Heart left ventricle (tissue), 16 donors: ENCODE results near the gene MICAL2. TPM values are rescaled to one million over a fixed set of nuclear protein-coding genes. Genes with fewer than 3 reads are reported as not detected.

Source experiments
- ATAC-seq, 4 donors: fragments of 200-7000 bp; cut with Tn5 transposase; one replicate each; pipeline ENCODE4 v1.9.1; 2020 to 2022; ENCODE audit warnings: moderate library complexity in 4 of 4, mild to moderate bottlenecking in 3 of 4, moderate number of reproducible peaks in 1 of 4
- DNase-seq, 5 donors: peaks; one replicate each; pipeline ENCODE4 v3.0.0-alpha.2; 2020
- H3K27ac ChIP-seq, 12 donors: fragments of 200-600 bp; sonication (generic) in 4 of 12; one replicate each; pipeline versions ENCODE4 v1.5.0 to v1.8.0; 2016 to 2022; ENCODE audit warnings: mild to moderate bottlenecking in 2 of 12
- H3K27me3 ChIP-seq, 9 donors: fragments of 200-600 bp; sonication (generic) in 2 of 9; one replicate each; pipeline versions ENCODE4 v1.5.1 to v1.8.0; 2016 to 2022; ENCODE audit warnings: mild to moderate bottlenecking in 3 of 9
- H3K36me3 ChIP-seq, 9 donors: fragments of 200-600 bp; sonication (generic) in 2 of 9; one replicate each; pipeline versions ENCODE4 v1.5.0 to v1.8.0; 2018 to 2022; ENCODE audit warnings: mild to moderate bottlenecking in 2 of 9
- H3K4me1 ChIP-seq, 12 donors: fragments of 200-600 bp; sonication (generic) in 4 of 12; one replicate each; pipeline versions ENCODE4 v1.5.0 to v1.8.0; 2016 to 2022; ENCODE audit warnings: mild to moderate bottlenecking in 3 of 12
- H3K4me3 ChIP-seq, 12 donors: fragments of 200-600 bp; sonication (generic) in 4 of 12; one replicate each; pipeline versions ENCODE4 v1.5.0 to v1.8.0; 2017 to 2022; ENCODE audit warnings: mild to moderate bottlenecking in 9 of 12, moderate library complexity in 4 of 12
- H3K9me3 ChIP-seq, 12 donors: fragments of 200-600 bp; sonication (generic) in 4 of 12; one replicate each; pipeline versions ENCODE4 v1.5.0 to v1.8.0; 2016 to 2022; ENCODE audit warnings: mild to moderate bottlenecking in 1 of 12
- POLR2A ChIP-seq, 2 donors: fragments of 450-650 bp; IDR thresholded peaks; one replicate each; pipeline ENCODE4 v1.6.1; 2017; ENCODE audit warnings: antibody characterized with exemption in 2 of 2, mild to moderate bottlenecking in 2 of 2, moderate library complexity in 2 of 2
- WGBS, 4 donors: extraction: QIAGEN DNeasy Blood & Tissue Kit in 2 of 4; methylation state at CpG; one replicate each; pipeline versions ENCODE4 v1.1.5 to v1.1.7; 2013 to 2018; 5-methylcytosine and 5-hydroxymethylcytosine counted together
- intact Hi-C, 10 donors: fragments of 100-400 bp; cut with DNase I; formaldehyde crosslinking; loops; one replicate each; pipeline versions ENCODE4 v1.11.1 to v1.14.2; 2022
- polyA plus RNA-seq, 2 donors: library from polyadenylated mRNA; stranded (reverse); fragments of 200-250 nt; gene quantifications; one replicate each; pipeline ENCODE4 v1.2.3, GENCODE V29; 2013
- total RNA-seq, 9 donors: library from RNA; depleted of rRNA in 2 of 9; stranded (reverse); fragments of >200 nt in 2 of 9; fragmentation: NEBNext Ultra II Directional in 3 of 9; extraction: Animal tissue kit (Norgen Biotek cat#: 25700) in 3 of 9; gene quantifications; one replicate each; pipeline versions ENCODE4 v1.1.0 to v1.2.4, GENCODE V29; 2016 to 2023
- TF ChIP-seq, protein P1 (sequence below), 12 donors: fragments of 200-600 bp; sonication (generic) in 4 of 12; IDR thresholded peaks; one replicate each; pipeline versions ENCODE4 v1.5.0 to v1.8.0; 2018 to 2022; ENCODE audit warnings: antibody characterized with exemption in 12 of 12, mild to moderate bottlenecking in 5 of 12
- donor health status: ischemic (EF 13 %, LVEDD 7.1; RV severe dilation, severe dysfunction).
- donor health status: healthy with polysubstance abuse.
- donor health status: DM: no; HTN: yes; CAD: no.
- donor health status: DM: no; HTN: no; CAD: no.
- donor health status: ischemic (EF 25% LVEDD 6.9; RV normal size, moderate dysfunction).
- donor health status: ischemic (EF 25% LVEDD 5.7; RV mildly dilated, moderate dysfunction).
- donor health status: healthy.
- donor health status: DM: yes; HTN: yes; CAD: no.
- donor health status: ischemic (EF 35%, LVEDD 5.7; RV mildly dilated, moderate dysfunction).
- donor health status: nonischemic (EF 11% LVEDD 7.7; RV severe dilation, severe dysfunction).
- donor health status: DM: yes; HTN: yes; CAD: no.
- donor health status: PGD.
- donor health status: ischemic (EF 29% LVEDD 5.4; RV normal size, mild dysfunction).
- donor health status: nonischemic (EF 23%, LVEDD 6.1; RV moderate dilation, normal function).

MICAL2 gene
- total and polyA plus RNA-seq, 11 donors = 37.6 to 110 (median 86.4) TPM

DNA sequence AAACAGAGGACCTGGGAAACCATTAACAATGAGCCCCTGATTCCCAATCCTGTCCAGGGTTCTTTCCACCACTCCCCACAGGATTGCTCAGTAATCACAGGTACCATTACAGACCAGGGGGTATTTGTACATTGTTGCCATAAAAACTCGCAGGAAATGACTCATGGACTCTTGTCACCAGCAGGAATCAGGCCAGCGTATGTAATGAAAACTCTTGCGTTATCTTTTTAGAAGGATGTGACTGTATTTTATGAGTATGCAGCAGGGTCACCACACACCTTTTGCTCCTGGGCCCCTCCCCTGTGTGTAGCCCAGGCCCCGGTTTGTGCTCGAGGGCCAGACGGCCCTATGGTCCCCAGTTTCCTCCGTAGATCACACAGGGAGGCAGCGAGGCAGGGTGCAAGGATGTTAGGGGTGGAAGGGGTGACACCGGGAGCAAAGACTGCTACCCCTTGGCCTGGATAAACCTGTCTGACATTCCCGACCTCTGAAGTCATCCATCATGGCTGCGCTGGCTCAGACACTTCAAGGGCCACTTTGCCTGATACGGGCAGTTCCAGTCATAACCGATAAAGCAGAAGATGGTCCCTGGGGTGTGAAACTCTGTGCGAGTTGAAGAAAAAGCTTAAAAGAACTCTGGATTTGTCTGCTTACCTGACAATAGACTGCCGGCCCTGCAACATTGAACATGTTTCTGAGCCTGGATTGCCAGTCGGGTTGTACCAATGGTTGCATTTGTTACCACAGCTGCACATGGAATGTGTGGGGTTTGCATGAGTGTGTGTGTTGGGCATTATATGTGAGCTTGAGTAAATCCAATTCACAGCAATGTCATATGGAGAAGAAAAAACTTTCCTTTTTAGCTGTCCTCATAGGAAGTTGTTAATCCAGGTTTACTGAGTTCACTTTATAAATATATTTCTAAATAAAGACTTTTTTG lies 56.9 kb downstream of the MICAL2 start:
- 33 to 40% (median 38%) methylated on average over 15 to 16 of the region's 16 CpGs for WGBS, 4 donors
- Histone ChIP-seq H3K4me3 (no peak overlapping the region), H3K36me3 (peaks cover 0 to 38% (median 18%) of the 10 kb centered on the region in 9 donors), H3K27ac (peak overlapping the region in 11 of 12 donors; percentile 12 to 94 (median 84)), H3K4me1 (peaks cover 0 to 95% (median 56%) of the 10 kb centered on the region in 12 donors), H3K27me3 (no peaks in the 10 kb centered on the region), H3K9me3 (peaks cover 0 to 4% (median 0%) of the 10 kb centered on the region in 12 donors)
- intact Hi-C loops = loop anchor here in 2 of 10 donors (10.0 kb wide), 1 partner anchor 57 kb away; no protein-coding TSS in a partner anchor
- ATAC-seq (peak in 3 of 4 donors; percentile 17 to 29 (median 19)), DNase-seq (peak in 3 of 5 donors; percentile 40 to 47 (median 47))
- TF ChIP-seq POLR2A (IDR thresholded peaks at IDR 0.05) = no peak
- TF ChIP-seq, protein P1, sequence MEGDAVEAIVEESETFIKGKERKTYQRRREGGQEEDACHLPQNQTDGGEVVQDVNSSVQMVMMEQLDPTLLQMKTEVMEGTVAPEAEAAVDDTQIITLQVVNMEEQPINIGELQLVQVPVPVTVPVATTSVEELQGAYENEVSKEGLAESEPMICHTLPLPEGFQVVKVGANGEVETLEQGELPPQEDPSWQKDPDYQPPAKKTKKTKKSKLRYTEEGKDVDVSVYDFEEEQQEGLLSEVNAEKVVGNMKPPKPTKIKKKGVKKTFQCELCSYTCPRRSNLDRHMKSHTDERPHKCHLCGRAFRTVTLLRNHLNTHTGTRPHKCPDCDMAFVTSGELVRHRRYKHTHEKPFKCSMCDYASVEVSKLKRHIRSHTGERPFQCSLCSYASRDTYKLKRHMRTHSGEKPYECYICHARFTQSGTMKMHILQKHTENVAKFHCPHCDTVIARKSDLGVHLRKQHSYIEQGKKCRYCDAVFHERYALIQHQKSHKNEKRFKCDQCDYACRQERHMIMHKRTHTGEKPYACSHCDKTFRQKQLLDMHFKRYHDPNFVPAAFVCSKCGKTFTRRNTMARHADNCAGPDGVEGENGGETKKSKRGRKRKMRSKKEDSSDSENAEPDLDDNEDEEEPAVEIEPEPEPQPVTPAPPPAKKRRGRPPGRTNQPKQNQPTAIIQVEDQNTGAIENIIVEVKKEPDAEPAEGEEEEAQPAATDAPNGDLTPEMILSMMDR (IDR thresholded peaks at IDR 0.05) = no peak

DNA sequence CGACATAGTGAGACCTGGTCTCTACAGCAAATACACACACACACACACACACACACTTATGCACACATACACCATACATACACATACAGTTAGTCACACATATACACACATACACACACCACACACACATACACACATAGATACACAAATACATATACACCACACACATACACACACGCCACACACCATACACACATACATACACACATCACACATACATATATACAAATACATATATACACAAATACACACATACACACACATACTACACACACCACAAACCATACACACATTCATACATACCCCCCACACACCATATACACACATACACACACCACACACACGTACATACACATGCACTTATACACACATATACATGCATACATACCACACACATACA lies 57.7 kb downstream of the MICAL2 start:
- intact Hi-C loops = loop anchor here in 2 of 10 donors (10.0 kb wide), 1 partner anchor 57 kb away; no protein-coding TSS in a partner anchor
- Histone ChIP-seq H3K27ac (peak overlapping the region in 8 of 12 donors; percentile 70 to 94 (median 86)), H3K36me3 (peaks cover 0 to 30% (median 10%) of the 10 kb centered on the region in 9 donors), H3K4me1 (peaks cover 0 to 95% (median 53%) of the 10 kb centered on the region in 12 donors), H3K9me3 (peaks cover 0 to 4% (median 0%) of the 10 kb centered on the region in 12 donors), H3K27me3 (no peaks in the 10 kb centered on the region), H3K4me3 (no peak overlapping the region)
- ATAC-seq (no peak), DNase-seq (no peak)
- no peak for TF ChIP-seq POLR2A (IDR thresholded peaks at IDR 0.05)
- TF ChIP-seq, protein P1 (IDR thresholded peaks at IDR 0.05) = no peak
- 96 to 98% (median 97%) methylated on average over 3 of the region's 3 CpGs for WGBS, 4 donors

DNA sequence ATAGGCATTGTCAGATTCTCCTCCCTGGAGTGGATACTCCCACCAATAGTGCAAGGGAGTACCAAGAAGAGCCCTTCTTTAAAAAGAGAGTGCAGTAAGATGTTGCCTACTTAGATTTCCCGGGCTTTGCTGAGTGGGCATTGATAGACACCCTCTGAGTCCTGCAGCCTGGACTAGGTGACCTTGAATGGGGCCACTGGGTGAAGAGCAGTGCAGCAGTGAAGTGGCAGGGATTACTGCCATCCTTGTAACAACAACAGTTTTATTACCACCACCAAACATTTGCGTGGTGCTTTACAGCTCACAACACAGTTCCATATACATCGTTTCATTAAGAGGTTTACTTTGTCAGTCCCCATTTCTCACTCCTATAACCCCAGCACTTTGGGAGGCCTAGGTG lies 59.4 kb downstream of the MICAL2 start:
- Histone ChIP-seq H3K27me3 (no peaks in the 10 kb centered on the region), H3K9me3 (peaks cover 0 to 4% (median 0%) of the 10 kb centered on the region in 12 donors), H3K4me3 (no peak overlapping the region), H3K27ac (peak overlapping the region in 10 of 12 donors; percentile 8 to 64 (median 54)), H3K4me1 (peaks cover 0 to 93% (median 46%) of the 10 kb centered on the region in 12 donors), H3K36me3 (peaks cover 0 to 15% (median 6%) of the 10 kb centered on the region in 9 donors)
- peak in 1 of 5 donors; percentile 43 for DNase-seq
- TF ChIP-seq POLR2A (IDR thresholded peaks at IDR 0.05) = no peak
- TF ChIP-seq, protein P1 (IDR thresholded peaks at IDR 0.05) = no peak
- peak; percentile 32 to 66 (median 48) for ATAC-seq
- intact Hi-C loops = loop anchor here in 2 of 10 donors (10.0 kb wide), 1 partner anchor 55 kb away; no protein-coding TSS in a partner anchor
- WGBS, 4 donors = 63 to 73% (median 68%) methylated on average over 3 of the region's 3 CpGs

DNA sequence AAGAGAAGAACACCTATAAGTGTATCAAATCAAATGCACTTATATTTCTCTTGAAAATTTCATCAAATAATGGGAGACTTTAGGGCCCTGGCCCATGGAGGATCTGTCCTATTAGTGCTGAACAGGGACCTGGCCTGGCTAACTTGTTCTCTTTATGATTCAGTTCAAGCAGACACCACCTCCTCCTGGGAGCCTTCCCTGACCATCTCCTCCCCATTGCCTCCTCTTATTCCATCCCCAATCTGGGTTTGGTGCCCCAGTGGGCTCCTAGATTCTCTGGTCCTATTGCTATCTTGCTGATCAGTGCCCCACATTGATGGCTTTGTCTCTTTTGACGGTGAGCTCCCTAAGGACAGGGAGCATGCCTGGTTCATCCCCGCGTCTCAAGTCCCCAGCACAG lies 60.1 kb downstream of the MICAL2 start:
- 65 to 96% (median 73%) methylated on average over 3 of the region's 3 CpGs for WGBS, 4 donors
- TF ChIP-seq, protein P1 (IDR thresholded peaks at IDR 0.05) = no peak
- no peak for TF ChIP-seq POLR2A (IDR thresholded peaks at IDR 0.05)
- Histone ChIP-seq H3K36me3 (peaks cover 0 to 8% (median under 1%) of the 10 kb centered on the region in 9 donors), H3K27me3 (no peaks in the 10 kb centered on the region), H3K27ac (peak overlapping the region in 10 of 12 donors; percentile 25 to 64 (median 54)), H3K4me1 (peaks cover 0 to 86% (median 41%) of the 10 kb centered on the region in 12 donors), H3K9me3 (peaks cover 0 to 4% (median 0%) of the 10 kb centered on the region in 12 donors), H3K4me3 (no peak overlapping the region)
- no peak for ATAC-seq
- no peak for DNase-seq
- intact Hi-C loops = no loop called here
